Suprapubic skin (tissue), 4 donors: ENCODE results near the gene ARF4. TPM values are rescaled to one million over a fixed set of nuclear protein-coding genes. Genes with fewer than 3 reads are reported as not detected.
A peak's percentile ranks its signal among the peaks of the same experiment; 100 is the strongest.

Experiments used
- DNase-seq, 2 donors: peaks; one replicate each; pipeline ENCODE4 v3.0.0-alpha.2; 2019; ENCODE audit warnings: low spot score in 2 of 2
- H3K27ac ChIP-seq: fragments of 200-600 bp; sonication (generic); one replicate; pipeline ENCODE4 v1.5.1; 2019
- H3K27me3 ChIP-seq: fragments of 200-600 bp; sonication (generic); one replicate; pipeline ENCODE4 v1.5.1; 2019
- H3K36me3 ChIP-seq: fragments of 200-600 bp; sonication (generic); one replicate; pipeline ENCODE4 v1.5.1; 2019
- H3K4me1 ChIP-seq: fragments of 200-600 bp; sonication (generic); one replicate; pipeline ENCODE4 v1.5.1; 2019
- H3K4me3 ChIP-seq: fragments of 200-600 bp; sonication (generic); one replicate; pipeline ENCODE4 v1.5.1; 2019; ENCODE audit warnings: mild to moderate bottlenecking
- H3K9me3 ChIP-seq: fragments of 200-600 bp; sonication (generic); one replicate; pipeline ENCODE4 v1.5.1; 2019
- EP300 ChIP-seq: sonication (generic); formaldehyde crosslinking; IDR thresholded peaks from one replicate; pipeline ENCODE4 v1.6.1; 2017; ENCODE audit warnings: antibody characterized with exemption
- POLR2A ChIP-seq, 2 donors: fragments of 450-650 bp; IDR thresholded peaks; one replicate each; pipeline ENCODE4 v1.6.1; 2017; ENCODE audit warnings: antibody characterized with exemption in 2 of 2, mild to moderate bottlenecking in 2 of 2, moderate library complexity in 2 of 2
- POLR2AphosphoS5 ChIP-seq, 3 donors: sonication (generic); formaldehyde crosslinking; IDR thresholded peaks; one replicate each; pipeline ENCODE4 v1.6.1; 2017; ENCODE audit warnings: antibody characterized with exemption in 3 of 3
- WGBS: methylation state at CpG from one replicate; pipeline ENCODE4 v1.1.5; 2018; 5-methylcytosine and 5-hydroxymethylcytosine counted together
- total RNA-seq, 4 donors: library from RNA; depleted of rRNA; stranded (reverse); fragments of >200 nt; gene quantifications; one replicate each; pipeline ENCODE4 v1.1.0, GENCODE V29; 2016
- TF ChIP-seq, protein P1 (sequence below), 2 donors: fragments of 200-600 bp in 1 of 2; fragments of 450-650 bp in 1 of 2; sonication (generic) in 1 of 2; IDR thresholded peaks; one replicate each; pipeline ENCODE4 v1.5.1; 2016 to 2019; ENCODE audit warnings: antibody characterized with exemption in 2 of 2, mild to moderate bottlenecking in 1 of 2, moderate library complexity in 1 of 2

Gene ARF4
- total RNA-seq, 4 donors from 2014 or later: 50.9 to 72.1 (median 63.4) TPM

DNA sequence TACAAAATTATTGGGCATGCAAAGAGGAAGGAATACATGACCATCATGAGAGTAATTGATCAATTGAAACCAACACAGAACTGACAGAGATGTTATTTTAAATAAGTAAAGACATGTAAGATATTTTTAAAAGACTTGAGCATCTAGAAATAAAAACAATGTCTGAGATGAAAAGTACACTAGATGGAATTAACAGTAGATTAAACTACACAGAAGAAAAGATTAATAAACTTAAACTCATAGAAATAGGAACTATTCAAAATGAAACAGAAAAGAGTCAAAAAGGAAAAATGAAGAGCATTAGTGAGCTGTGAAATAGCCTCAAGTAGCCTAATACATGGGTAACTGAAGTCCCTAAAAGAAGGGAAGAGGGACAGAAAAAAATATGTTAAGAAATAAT is 8.5 kb upstream of the ARF4 start:
- TF ChIP-seq, protein P1, sequence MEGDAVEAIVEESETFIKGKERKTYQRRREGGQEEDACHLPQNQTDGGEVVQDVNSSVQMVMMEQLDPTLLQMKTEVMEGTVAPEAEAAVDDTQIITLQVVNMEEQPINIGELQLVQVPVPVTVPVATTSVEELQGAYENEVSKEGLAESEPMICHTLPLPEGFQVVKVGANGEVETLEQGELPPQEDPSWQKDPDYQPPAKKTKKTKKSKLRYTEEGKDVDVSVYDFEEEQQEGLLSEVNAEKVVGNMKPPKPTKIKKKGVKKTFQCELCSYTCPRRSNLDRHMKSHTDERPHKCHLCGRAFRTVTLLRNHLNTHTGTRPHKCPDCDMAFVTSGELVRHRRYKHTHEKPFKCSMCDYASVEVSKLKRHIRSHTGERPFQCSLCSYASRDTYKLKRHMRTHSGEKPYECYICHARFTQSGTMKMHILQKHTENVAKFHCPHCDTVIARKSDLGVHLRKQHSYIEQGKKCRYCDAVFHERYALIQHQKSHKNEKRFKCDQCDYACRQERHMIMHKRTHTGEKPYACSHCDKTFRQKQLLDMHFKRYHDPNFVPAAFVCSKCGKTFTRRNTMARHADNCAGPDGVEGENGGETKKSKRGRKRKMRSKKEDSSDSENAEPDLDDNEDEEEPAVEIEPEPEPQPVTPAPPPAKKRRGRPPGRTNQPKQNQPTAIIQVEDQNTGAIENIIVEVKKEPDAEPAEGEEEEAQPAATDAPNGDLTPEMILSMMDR (IDR thresholded peaks at IDR 0.05): no peak
- TF ChIP-seq EP300: no peak
- TF ChIP-seq POLR2AphosphoS5 (IDR thresholded peaks at IDR 0.05): no peak
- TF ChIP-seq POLR2A (IDR thresholded peaks at IDR 0.05): no peak
- no peak overlapping the region for H3K4me3 ChIP-seq

GRCh38 chr3:57604971-57605370 is 7.8 kb upstream of the ARF4 start:
- Histone ChIP-seq H3K4me1 (no peaks in the 10 kb centered on the region), H3K9me3 (no peaks in the 10 kb centered on the region), H3K4me3 (no peak overlapping the region), H3K27me3 (no peaks in the 10 kb centered on the region), H3K36me3 (no peaks in the 10 kb centered on the region), H3K27ac (no peak overlapping the region)
- TF ChIP-seq POLR2A (IDR thresholded peaks at IDR 0.05): no peak
- TF ChIP-seq, protein P1 (IDR thresholded peaks at IDR 0.05): no peak
- TF ChIP-seq POLR2AphosphoS5 (IDR thresholded peaks at IDR 0.05): no peak
- no peak for TF ChIP-seq EP300
- no peak for DNase-seq
- 94% methylated on average over 2 of the region's 2 CpGs for WGBS

More for the DNA sequence above, 8.5 kb upstream of the ARF4 start:
- Histone ChIP-seq H3K27me3 (no peaks in the 10 kb centered on the region), H3K27ac (no peak overlapping the region), H3K9me3 (no peaks in the 10 kb centered on the region), H3K4me1 (no peaks in the 10 kb centered on the region), H3K36me3 (no peaks in the 10 kb centered on the region)
- DNase-seq: no peak

DNA sequence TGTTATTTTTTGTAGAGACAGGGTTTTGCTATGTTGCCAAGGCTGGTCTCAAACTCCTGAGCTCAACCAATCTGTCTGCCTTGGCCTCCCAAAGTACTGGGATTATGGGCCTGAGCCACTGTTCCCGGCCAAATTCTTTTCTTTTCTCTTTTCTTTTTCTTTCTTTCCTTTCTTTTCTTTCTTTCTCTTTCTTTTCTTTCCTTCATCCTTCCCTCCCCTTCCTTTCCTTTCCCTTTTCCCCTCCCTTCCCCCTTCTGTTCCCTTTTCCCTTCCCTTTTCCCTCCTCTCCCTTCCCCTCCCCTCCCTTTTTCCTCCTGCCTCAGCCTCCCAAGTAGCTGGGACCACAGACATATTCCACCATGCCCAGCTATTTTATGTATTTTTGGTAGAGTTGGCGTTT is 3.1 kb upstream of the ARF4 start:
- Histone ChIP-seq H3K27ac (no peak overlapping the region), H3K27me3 (no peaks in the 10 kb centered on the region), H3K36me3 (no peaks in the 10 kb centered on the region), H3K4me3 (no peak overlapping the region), H3K4me1 (peaks cover 26% of the 10 kb centered on the region), H3K9me3 (no peaks in the 10 kb centered on the region)
- no peak for DNase-seq
- TF ChIP-seq POLR2A (IDR thresholded peaks at IDR 0.05): no peak
- TF ChIP-seq EP300: no peak
- TF ChIP-seq, protein P1 (IDR thresholded peaks at IDR 0.05): no peak
- no peak for TF ChIP-seq POLR2AphosphoS5 (IDR thresholded peaks at IDR 0.05)
- WGBS: 93% methylated on average over 2 of the region's 2 CpGs

- TF ChIP-seq POLR2A (IDR thresholded peaks at IDR 0.05) (no peak), EP300 (no peak), POLR2AphosphoS5 (IDR thresholded peaks at IDR 0.05) (no peak)
- TF ChIP-seq, protein P1 (IDR thresholded peaks at IDR 0.05): no peak
- H3K36me3 ChIP-seq: no peaks in the 10 kb centered on the region
- peaks cover 39% of the 10 kb centered on the region for H3K4me1 ChIP-seq
- H3K27ac ChIP-seq: peak overlapping the region; percentile 95
- 54% methylated on average over 5 of the region's 5 CpGs for WGBS
- no peak for DNase-seq
- H3K4me3 ChIP-seq: peak overlapping the region; percentile 86
- no peaks in the 10 kb centered on the region for H3K27me3 ChIP-seq
- no peaks in the 10 kb centered on the region for H3K9me3 ChIP-seq
Measured at GRCh38 chr3:57598765-57599360, 1.7 kb upstream of the ARF4 start.

DNA sequence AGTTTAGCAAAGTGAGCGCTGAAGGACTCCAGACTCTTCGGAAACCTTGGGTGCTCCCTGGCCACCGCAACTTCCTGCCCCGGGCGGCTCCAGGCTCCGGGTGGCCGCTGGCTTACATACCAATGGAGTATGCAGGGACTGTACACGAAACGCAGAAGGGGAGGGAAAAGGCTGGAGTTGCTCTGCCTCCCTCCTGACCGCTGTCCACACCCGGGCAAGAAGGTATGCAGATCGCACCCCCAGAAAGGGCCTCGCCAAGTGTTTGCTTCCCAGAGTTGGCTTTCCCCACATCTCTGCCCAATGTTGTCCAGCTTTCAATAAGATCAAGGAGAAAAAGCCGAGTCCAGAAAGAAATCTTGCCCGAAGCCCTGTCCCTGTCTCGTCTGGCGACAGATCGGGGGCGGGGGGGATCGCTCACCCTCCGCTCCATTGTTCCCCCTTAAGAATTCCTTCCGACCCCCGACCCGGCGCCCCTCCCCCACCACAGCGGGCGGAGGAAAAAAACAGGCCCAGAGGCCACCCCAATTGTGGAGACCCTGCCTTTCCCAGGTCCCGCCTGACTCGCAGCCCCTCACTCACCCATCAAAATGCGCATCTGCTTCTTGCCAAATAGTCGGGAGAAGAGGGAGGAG is 533 bp downstream of the ARF4 start:
- Histone ChIP-seq H3K4me1 (peaks cover 55% of the 10 kb centered on the region), H3K27ac (peak overlapping the region; percentile 95), H3K9me3 (no peaks in the 10 kb centered on the region), H3K4me3 (peak overlapping the region; percentile 86), H3K36me3 (no peaks in the 10 kb centered on the region), H3K27me3 (no peaks in the 10 kb centered on the region)
- WGBS: 2% methylated on average over 30 of the region's 31 CpGs
- TF ChIP-seq POLR2A (IDR thresholded peaks at IDR 0.05) (no peak), POLR2AphosphoS5 (IDR thresholded peaks at IDR 0.05) (no peak), EP300 (no peak)
- TF ChIP-seq, protein P1 (IDR thresholded peaks at IDR 0.05): no peak
- DNase-seq: peak; percentile 92 to 93
